Right cardiac atrium (tissue), 5 donors: ENCODE data around the gene SNX13. TPM values are rescaled to one million over a fixed set of nuclear protein-coding genes. Genes with fewer than 3 reads are reported as not detected.

Experiments used
- ATAC-seq, 2 donors: fragments of 200-7000 bp; cut with Tn5 transposase; one replicate each; pipeline versions ENCODE4 v1.8.0 to v1.9.1; 2020; ENCODE audit warnings: moderate library complexity in 2 of 2, mild to moderate bottlenecking in 1 of 2
- DNase-seq, 3 donors: peaks; one replicate each; pipeline ENCODE4 v3.0.0-alpha.2; 2020
- H3K27ac ChIP-seq: one replicate; pipeline ENCODE4 v1.5.1; 2013; ENCODE audit warnings: mild to moderate bottlenecking, low read length, control low read depth, moderate library complexity
- H3K27me3 ChIP-seq: one replicate; pipeline ENCODE4 v1.6.1; 2013; ENCODE audit not compliant: control insufficient read depth, insufficient read depth
- H3K4me1 ChIP-seq: one replicate; pipeline ENCODE4 v1.6.1; 2013; ENCODE audit warnings: low read length; ENCODE audit not compliant: control insufficient read depth, insufficient read depth
- H3K4me3 ChIP-seq: one replicate; pipeline ENCODE4 v1.5.1; 2013; ENCODE audit warnings: low read length, control low read depth
- H3K9me3 ChIP-seq: one replicate; pipeline ENCODE4 v1.6.1; 2013; ENCODE audit warnings: low read length; ENCODE audit not compliant: control insufficient read depth
- WGBS: extraction: QIAGEN DNeasy Blood & Tissue Kit; methylation state at CpG from one replicate; pipeline ENCODE4 v1.1.7; 2013; 5-methylcytosine and 5-hydroxymethylcytosine counted together
- intact Hi-C, 4 donors: fragments of 100-400 bp; cut with DNase I; formaldehyde crosslinking; loops; one replicate each; pipeline versions ENCODE4 v1.11.0 to v1.14.0; 2022 to 2023
- polyA plus RNA-seq: library from polyadenylated mRNA; stranded (reverse); fragments of 200-250 nt; gene quantifications from one replicate; pipeline ENCODE4 v1.2.3, GENCODE V29; 2013
- total RNA-seq, 4 donors: library from RNA; stranded (reverse); fragmentation: NEBNext Ultra II Directional; extraction: Animal tissue kit (Norgen Biotek cat#: 25700); gene quantifications; one replicate each; pipeline ENCODE4 v1.2.1, GENCODE V29; 2021
- donor health status: healthy with polysubstance abuse.
- donor health status: DM: no; HTN: yes; CAD: no.
- donor health status: DM: no; HTN: no; CAD: no.
- donor health status: DM: no; HTN: yes; CAD: no; lungs with severe emphysema.
- donor health status: DM: yes; HTN: yes; CAD: no.

The SNX13 gene
- total and polyA plus RNA-seq, 5 donors: 11.4 to 50.8 (median 47.0) TPM

DNA sequence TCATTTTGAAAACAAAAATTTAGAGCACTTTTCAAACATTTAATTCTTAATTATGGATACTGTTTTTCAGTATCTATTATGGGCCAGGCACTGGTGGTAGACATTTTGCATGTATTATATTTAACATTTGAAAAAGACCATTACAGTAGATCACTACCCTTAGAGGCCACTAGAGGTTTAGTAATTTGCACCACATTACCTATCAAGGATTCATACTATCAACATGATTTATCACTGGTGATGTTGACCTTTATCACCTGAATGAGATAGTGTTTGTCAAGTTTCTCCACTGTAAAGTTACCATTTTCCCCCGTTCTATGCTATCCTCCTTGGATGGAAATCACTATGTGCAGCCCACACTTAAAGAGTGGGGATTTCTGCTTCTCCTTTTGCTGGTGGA lies 4.4 kb upstream of the SNX13 start:
- Histone ChIP-seq H3K4me1 (no peaks in the 10 kb centered on the region), H3K27me3 (no peaks in the 10 kb centered on the region), H3K9me3 (no peaks in the 10 kb centered on the region), H3K27ac (no peak overlapping the region), H3K4me3 (no peak overlapping the region)
- DNase-seq (no peak), ATAC-seq (no peak)
- 90% methylated on average over 1 of the region's 1 CpG for WGBS
- intact Hi-C loops: no loop called here

DNA sequence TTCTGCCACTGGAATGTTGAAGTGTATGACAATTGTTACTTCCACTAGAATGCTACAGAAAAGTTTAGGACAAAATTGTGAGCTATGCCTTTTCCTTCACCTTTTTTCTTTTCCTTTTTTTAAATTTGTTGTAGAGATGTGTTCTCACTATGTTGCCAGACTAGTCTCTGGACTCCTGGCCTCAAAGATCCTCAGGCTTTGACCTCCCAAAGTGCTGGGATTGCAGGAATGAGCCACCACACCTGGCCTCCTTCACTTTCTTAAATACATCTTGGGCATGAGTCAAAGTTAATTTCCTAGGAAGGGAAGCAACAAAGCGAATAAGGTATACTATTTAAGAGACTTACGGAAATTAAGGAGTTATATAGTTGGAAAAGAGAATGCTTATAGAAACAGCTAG lies 2.7 kb upstream of the SNX13 start:
- Histone ChIP-seq H3K4me1 (no peaks in the 10 kb centered on the region), H3K27ac (no peak overlapping the region), H3K9me3 (no peaks in the 10 kb centered on the region), H3K4me3 (no peak overlapping the region), H3K27me3 (no peaks in the 10 kb centered on the region)
- intact Hi-C loops: no loop called here
- DNase-seq: no peak
- 89% methylated on average over 2 of the region's 2 CpGs for WGBS
- ATAC-seq: no peak

DNA sequence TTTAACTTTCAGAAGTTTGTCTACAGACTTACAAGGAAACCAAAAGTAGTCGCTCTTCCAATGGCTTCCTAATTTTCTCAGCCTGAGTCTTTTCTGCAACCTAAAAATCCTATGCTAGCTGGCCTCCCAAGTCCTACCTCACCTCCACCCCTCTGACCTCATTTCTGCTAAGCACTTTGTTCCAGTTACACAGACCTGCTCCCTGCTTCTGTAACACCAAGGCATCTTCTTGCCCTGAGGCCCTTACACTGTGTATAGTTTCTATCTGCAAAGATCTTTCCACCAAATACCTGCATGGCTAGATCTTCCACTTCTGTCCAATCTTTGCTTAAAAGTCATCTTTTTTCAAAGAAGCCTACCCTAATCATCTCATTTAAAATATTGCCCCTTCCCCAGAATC lies 1.9 kb upstream of the SNX13 start:
- no peak overlapping the region for H3K27ac ChIP-seq
- no peaks in the 10 kb centered on the region for H3K9me3 ChIP-seq
- intact Hi-C loops: no loop called here
- no peak overlapping the region for H3K4me3 ChIP-seq
- ATAC-seq (no peak), DNase-seq (no peak)
- H3K27me3 ChIP-seq: no peaks in the 10 kb centered on the region
- no peaks in the 10 kb centered on the region for H3K4me1 ChIP-seq
- 91% methylated on average over 1 of the region's 1 CpG for WGBS

DNA sequence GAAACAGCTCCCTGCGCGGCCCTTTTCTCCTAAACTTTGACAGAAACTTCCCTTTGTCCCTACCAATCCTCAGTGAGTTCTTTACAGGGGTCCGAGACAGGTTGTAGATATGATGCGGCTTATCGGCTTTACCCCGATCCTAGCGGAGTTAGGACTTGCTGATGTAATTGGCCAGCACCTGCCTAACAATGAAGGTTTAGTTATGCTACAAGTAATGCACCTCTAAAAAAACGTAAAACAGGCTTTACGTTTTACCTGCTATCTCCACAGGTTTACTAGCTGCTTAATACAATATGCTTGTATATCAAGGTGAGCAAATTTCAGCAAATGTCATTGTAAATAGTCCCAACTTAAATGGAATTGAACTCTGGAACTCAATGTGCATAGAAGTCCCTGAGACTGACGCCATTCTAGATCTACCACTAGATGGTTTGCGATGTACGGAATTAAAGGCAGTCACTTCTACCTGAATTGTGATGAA lies 697 bp upstream of the SNX13 start:
- H3K4me1 ChIP-seq: no peaks in the 10 kb centered on the region
- WGBS: 16% methylated on average over 12 of the region's 12 CpGs
- H3K4me3 ChIP-seq: peak overlapping the region; percentile 77
- intact Hi-C loops: no loop called here
- no peaks in the 10 kb centered on the region for H3K9me3 ChIP-seq
- peak in 1 of 2 donors; percentile 2 for ATAC-seq
- no peaks in the 10 kb centered on the region for H3K27me3 ChIP-seq
- peak overlapping the region; percentile 87 for H3K27ac ChIP-seq
- DNase-seq: no peak

DNA sequence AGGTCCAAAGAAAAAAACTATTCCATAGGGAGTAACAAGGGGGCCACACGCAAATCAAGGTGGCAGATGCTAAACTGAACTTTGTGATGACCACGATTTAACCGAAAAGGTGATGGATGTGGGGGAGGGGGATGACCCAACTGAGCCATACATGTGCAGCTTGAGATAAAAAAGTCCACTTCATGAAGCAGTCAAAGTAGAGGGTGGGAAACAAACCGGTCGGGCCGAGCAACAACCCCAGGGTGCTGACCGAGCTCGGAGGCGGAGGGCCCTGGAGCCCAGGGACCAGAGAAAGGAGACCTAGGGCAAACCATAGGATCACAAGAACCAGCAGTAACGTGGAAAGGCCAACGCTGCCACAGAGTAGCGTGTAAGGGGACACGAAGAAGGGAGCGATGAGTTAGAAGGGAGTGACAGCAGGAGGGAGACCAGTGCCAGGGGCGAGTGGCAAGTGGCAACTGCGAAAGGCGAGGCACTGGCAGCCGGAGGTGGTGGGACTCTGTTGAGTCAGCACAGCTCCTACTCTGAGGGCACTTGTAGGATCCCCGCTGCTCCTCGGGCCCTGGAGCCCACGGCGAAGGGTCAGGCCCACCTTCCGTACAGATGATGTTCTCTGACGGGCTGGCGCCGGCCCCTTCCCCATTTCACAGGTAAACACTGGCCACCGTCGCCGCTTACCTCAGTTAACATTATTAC lies 540 bp downstream of the SNX13 start:
- H3K4me1 ChIP-seq: no peaks in the 10 kb centered on the region

DNA sequence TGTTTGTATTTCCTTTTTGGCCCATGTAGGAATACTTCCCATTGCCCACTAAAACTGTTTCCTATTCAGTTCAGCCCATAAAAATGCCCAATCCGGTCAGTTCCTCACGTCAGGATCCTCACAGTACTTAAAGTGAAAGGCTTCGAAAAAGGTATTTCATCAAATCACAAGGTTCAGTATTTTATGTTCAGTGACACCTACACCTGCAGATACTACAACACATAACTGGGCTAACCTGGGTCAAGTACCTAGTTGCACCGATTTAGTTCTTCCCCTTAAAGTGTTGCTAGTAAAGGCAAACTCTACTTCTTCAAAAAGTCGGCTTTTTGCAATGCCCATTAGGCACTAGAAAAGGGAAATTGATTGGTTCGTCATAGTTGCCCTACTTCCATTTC lies 1.1 kb downstream of the SNX13 start:
- Histone ChIP-seq H3K4me3 (peak overlapping the region; percentile 77), H3K27ac (no peak overlapping the region), H3K9me3 (no peaks in the 10 kb centered on the region), H3K4me1 (no peaks in the 10 kb centered on the region), H3K27me3 (no peaks in the 10 kb centered on the region)
- ATAC-seq (no peak), DNase-seq (no peak)
- intact Hi-C loops: no loop called here
- WGBS: 8% methylated on average over 6 of the region's 6 CpGs

More for the DNA sequence above, 540 bp downstream of the SNX13 start:
- Histone ChIP-seq H3K4me3 (peak overlapping the region; percentile 77), H3K27ac (peak overlapping the region; percentile 87), H3K9me3 (no peaks in the 10 kb centered on the region), H3K27me3 (no peaks in the 10 kb centered on the region)
- peak in 2 of 3 donors; percentile 38 to 73 for DNase-seq
- WGBS: under 1% methylated on average over 29 of the region's 29 CpGs
- intact Hi-C loops: no loop called here
- ATAC-seq: peak; percentile 69 to 78

DNA sequence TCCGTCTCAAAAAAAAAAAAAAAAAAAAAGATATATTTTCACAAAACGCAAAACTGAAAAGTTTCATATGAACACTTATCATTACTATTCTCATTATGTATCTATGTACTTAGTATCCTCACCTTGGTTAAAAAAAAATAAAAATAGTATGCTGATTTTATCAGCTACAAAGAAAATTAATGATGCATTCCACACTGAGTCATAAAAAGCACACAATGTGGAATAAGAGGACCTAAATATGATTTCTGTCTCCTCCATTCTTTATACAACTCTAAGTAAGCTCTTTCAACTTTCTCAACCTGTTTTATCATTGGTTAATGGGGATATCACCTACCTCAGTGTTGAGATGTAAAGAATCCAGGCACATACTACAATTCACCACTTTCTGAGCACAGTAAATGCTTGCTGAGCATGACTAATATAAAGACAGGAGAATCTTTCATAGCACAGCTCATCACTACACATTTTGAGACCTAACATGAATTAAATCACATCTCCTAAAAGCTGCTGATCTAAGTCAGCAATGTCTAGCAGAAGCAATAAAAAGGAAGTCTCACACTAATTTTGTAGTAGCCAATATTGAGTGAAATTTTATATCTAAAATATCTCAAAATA lies 2.7 kb downstream of the SNX13 start:
- H3K27ac ChIP-seq: no peak overlapping the region
- H3K4me1 ChIP-seq: no peaks in the 10 kb centered on the region
- 86% methylated on average over 2 of the region's 2 CpGs for WGBS

DNA sequence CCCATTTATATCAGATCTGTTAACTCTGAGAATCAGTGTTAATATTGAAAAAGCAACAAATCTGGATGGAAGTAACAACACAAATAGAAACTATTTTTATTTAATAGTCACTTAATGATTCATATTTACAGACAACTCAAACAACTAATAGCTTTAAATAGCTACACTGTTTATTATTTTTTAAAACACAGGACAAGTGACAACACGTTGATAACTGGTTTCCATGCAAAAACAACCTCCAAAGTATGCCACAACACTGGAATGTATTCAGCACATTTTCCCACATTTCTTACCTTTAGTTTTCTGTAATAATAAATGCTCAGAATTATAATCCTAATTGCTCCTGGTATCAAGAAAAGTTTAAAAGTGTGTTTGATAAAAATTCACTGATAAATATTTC lies 4.0 kb downstream of the SNX13 start:
- ATAC-seq: no peak
- Histone ChIP-seq H3K4me3 (no peak overlapping the region), H3K27me3 (no peaks in the 10 kb centered on the region), H3K27ac (no peak overlapping the region), H3K9me3 (no peaks in the 10 kb centered on the region), H3K4me1 (peaks cover 1% of the 10 kb centered on the region)
- DNase-seq: no peak
- WGBS: 52% methylated on average over 1 of the region's 1 CpG
- intact Hi-C loops: no loop called here

More for the DNA sequence above, 2.7 kb downstream of the SNX13 start:
- H3K4me3 ChIP-seq: peak overlapping the region; percentile 12
- intact Hi-C loops: no loop called here
- no peaks in the 10 kb centered on the region for H3K27me3 ChIP-seq
- DNase-seq: no peak
- no peak for ATAC-seq
- H3K9me3 ChIP-seq: no peaks in the 10 kb centered on the region

DNA sequence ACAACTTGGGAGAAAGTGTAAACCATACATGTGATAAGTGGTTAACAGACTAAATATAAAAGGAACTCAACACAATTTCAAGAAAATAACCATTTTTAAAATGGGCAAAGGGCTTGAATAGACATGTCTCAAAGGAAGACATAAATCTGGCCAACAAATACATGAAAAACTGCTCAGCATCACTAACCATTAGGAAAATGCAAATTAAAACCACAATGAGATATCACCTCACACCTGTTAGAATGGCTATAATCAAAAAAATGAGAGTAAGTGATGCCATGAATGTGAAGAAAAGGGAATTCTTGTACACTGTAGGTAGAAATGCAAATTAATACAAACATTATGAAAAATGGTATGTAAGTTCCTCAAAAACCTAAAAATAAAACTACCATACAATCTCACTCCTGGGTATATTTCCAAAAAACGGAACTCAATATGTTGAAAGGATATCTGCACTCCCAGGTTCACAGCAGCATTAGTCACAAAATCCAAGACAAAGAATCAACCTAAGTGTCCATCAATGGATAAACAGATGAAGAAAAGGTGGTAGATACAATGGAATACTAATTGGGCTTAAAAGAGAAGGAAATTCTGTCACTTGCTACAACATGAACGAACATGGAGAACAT lies 5.6 kb downstream of the SNX13 start:
- peaks cover 6% of the 10 kb centered on the region for H3K4me1 ChIP-seq
- no peaks in the 10 kb centered on the region for H3K27me3 ChIP-seq
- ATAC-seq: no peak
- no peak for DNase-seq
- no peak overlapping the region for H3K27ac ChIP-seq
- H3K4me3 ChIP-seq: no peak overlapping the region
- 87% methylated on average over 2 of the region's 2 CpGs for WGBS
- H3K9me3 ChIP-seq: no peaks in the 10 kb centered on the region
- intact Hi-C loops: no loop called here

DNA sequence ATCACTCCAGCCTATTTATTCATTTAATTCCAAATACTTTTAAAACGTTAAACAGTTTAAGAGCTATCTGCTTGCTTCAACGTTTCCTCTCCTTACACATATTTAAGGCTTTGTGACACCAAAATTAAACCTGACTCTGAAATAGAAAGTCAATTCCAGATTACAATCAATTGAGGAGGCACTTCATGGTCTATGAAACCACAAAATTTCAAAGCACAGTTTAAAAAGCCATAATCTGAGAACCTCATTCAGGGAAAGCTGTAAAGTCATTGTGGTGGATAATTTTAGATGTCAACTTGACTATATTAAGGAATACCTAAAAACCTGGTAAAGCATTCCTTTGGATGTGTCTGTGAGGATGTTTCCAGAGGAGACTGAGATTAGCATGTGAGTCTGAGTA lies 6.2 kb downstream of the SNX13 start:
- WGBS: 45% methylated on average over 2 of the region's 2 CpGs
- peaks cover 6% of the 10 kb centered on the region for H3K4me1 ChIP-seq
- DNase-seq (no peak), ATAC-seq (no peak)
- H3K4me3 ChIP-seq: no peak overlapping the region
- H3K27me3 ChIP-seq: no peaks in the 10 kb centered on the region
- intact Hi-C loops: no loop called here
- H3K9me3 ChIP-seq: no peaks in the 10 kb centered on the region
- no peak overlapping the region for H3K27ac ChIP-seq

DNA sequence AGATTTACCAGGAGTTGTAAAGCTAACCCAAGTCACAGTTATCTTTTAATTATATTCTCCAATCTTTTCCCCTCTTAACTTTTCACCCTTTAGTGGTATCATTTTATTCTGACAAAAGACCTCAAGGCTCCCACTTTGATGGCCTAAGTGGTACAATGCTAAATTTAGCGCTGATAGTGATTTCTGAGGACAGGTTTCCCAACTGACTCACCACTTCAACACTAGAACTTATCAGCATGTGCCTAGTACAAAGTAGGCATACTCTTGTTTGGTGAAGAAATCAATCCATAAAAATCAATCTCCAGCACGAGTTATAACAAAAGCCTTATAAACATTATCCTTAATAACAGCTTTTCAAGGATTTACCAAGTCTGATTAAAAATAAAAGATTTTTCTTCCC lies 7.5 kb downstream of the SNX13 start:
- ATAC-seq: peak; percentile 69 to 74
- peaks cover 6% of the 10 kb centered on the region for H3K4me1 ChIP-seq
- DNase-seq: no peak
- H3K27ac ChIP-seq: no peak overlapping the region
- no peaks in the 10 kb centered on the region for H3K27me3 ChIP-seq
- intact Hi-C loops: no loop called here
- H3K4me3 ChIP-seq: no peak overlapping the region
- 64% methylated on average over 2 of the region's 2 CpGs for WGBS
- H3K9me3 ChIP-seq: no peaks in the 10 kb centered on the region
